B cell (primary cell): ENCODE data around the gene OR1L8. TPM values are rescaled to one million over a fixed set of nuclear protein-coding genes. Genes with fewer than 3 reads are reported as not detected.
"Not testable (repeated sequence)": the region's sequence is repeated elsewhere in the genome, so short reads cannot be mapped to it uniquely, and the experiment has no call there.

Experiments
- ATAC-seq: fragments of 200-7000 bp; cut with Tn5 transposase; one replicate; pipeline ENCODE4 v1.10.0; 2021; ENCODE audit warnings: low read depth, mild to moderate bottlenecking, moderate number of reproducible peaks, moderate library complexity
- CTCF ChIA-PET: fragments of 350-600 bp; sonication (Branson Sonifier 250); formaldehyde crosslinking; loops from one replicate; lab custom pipeline; 2021; ENCODE audit warnings: antibody characterized with exemption, inconsistent platforms; lab: Charles Lee
- POLR2A ChIA-PET: fragments of 350-600 bp; sonication (Branson Sonifier 250); formaldehyde crosslinking; loops from one replicate; lab custom pipeline; 2021; ENCODE audit warnings: antibody characterized with exemption; lab: Charles Lee
- DNase-seq: peaks from one replicate; pipeline ENCODE4 v3.0.0; 2013
- H2AFZ ChIP-seq: 2 replicates; pipeline ENCODE4 v1.6.1; 2012; ENCODE audit warnings: mild to moderate bottlenecking, low read depth, low read length; ENCODE audit not compliant: insufficient read depth, poor library complexity, severe bottlenecking
- H3K27ac ChIP-seq, 2 donors: 1 replicate in 1 of 2; 2 replicates in 1 of 2; pipeline ENCODE4 v1.5.1; 2012 to 2013; ENCODE audit warnings: low read length in 2 of 2, mild to moderate bottlenecking in 2 of 2, moderate library complexity in 1 of 2
- H3K27me3 ChIP-seq, 4 experiments: fragments of 200-600 bp in 1 of 4; sonication (generic) in 1 of 4; replicated peaks in 1 of 4; 1 replicate in 2 of 4; 2 replicates in 2 of 4; pipeline versions ENCODE4 v1.6.1 to v1.7.0; 2013 to 2016; ENCODE audit warnings: low read length in 3 of 4, mild to moderate bottlenecking in 2 of 4, mixed read lengths in 1 of 4, moderate library complexity in 1 of 4; ENCODE audit not compliant: insufficient read depth in 4 of 4, control insufficient read depth in 3 of 4; ENCODE audit errors: control extremely low read depth in 1 of 4
- H3K36me3 ChIP-seq, 2 experiments: replicated peaks in 1 of 2; 1 replicate in 1 of 2; 2 replicates in 1 of 2; pipeline versions ENCODE4 v1.6.1 to v1.7.1; 2013; ENCODE audit warnings: low read length in 1 of 2; ENCODE audit not compliant: insufficient read depth in 2 of 2, control insufficient read depth in 1 of 2; ENCODE audit errors: control extremely low read depth in 1 of 2, extremely low read depth in 1 of 2
- H3K4me1 ChIP-seq, 2 donors: fragments of 200-600 bp in 1 of 2; sonication (generic) in 1 of 2; 1 replicate in 1 of 2; 2 replicates in 1 of 2; pipeline versions ENCODE4 v1.5.1 to v1.6.1; 2013 to 2017; ENCODE audit warnings: low read length in 2 of 2; ENCODE audit not compliant: control insufficient read depth in 2 of 2, insufficient read depth in 2 of 2
- H3K4me2 ChIP-seq: replicated peaks from 2 replicates; pipeline ENCODE3; 2012; ENCODE audit warnings: mild to moderate bottlenecking, low read depth, low read length; ENCODE audit not compliant: poor library complexity, severe bottlenecking
- H3K4me3 ChIP-seq, 5 experiments: fragments of 200-600 bp in 1 of 5; sonication (generic) in 1 of 5; 1 replicate in 3 of 5; 2 replicates in 2 of 5; pipeline versions ENCODE4 v1.5.1 to v1.7.0; 2011 to 2016; ENCODE audit warnings: low read length in 4 of 5, mild to moderate bottlenecking in 4 of 5, low read depth in 2 of 5, control low read depth in 1 of 5, moderate library complexity in 1 of 5; ENCODE audit not compliant: insufficient read depth in 1 of 5; ENCODE audit errors: control extremely low read depth in 1 of 5, extremely low read depth in 1 of 5
- H3K79me2 ChIP-seq: fragments of 200-600 bp; sonication (generic); one replicate; pipeline ENCODE4 v1.6.0; 2016; ENCODE audit warnings: low read length; ENCODE audit not compliant: control insufficient read depth, insufficient read depth
- H3K9ac ChIP-seq: fragments of 200-600 bp; sonication (generic); 2 replicates; pipeline ENCODE4 v1.6.1; 2017; ENCODE audit warnings: mild to moderate bottlenecking, low read length, moderate library complexity
- H3K9me3 ChIP-seq, 3 donors: one replicate each; pipeline versions ENCODE4 v1.6.1 to v1.7.1; 2013; ENCODE audit warnings: low read length in 2 of 3; ENCODE audit not compliant: control insufficient read depth in 2 of 3, insufficient read depth in 1 of 3; ENCODE audit errors: control extremely low read depth in 1 of 3
- H4K20me1 ChIP-seq: 2 replicates; pipeline ENCODE4 v1.6.0; 2012; ENCODE audit warnings: mild to moderate bottlenecking, low read length; ENCODE audit not compliant: insufficient read depth, control insufficient read depth, poor library complexity, severe bottlenecking
- H3K27ac Mint-ChIP-seq: one replicate; pipeline ENCODE4 v1.8.0; 2021; ENCODE audit warnings: mixed read lengths
- H3K27me3 Mint-ChIP-seq: one replicate; pipeline ENCODE4 v1.8.0; 2021; ENCODE audit warnings: mixed read lengths
- H3K4me1 Mint-ChIP-seq: one replicate; pipeline ENCODE4 v1.8.0; 2021; ENCODE audit warnings: mixed read lengths
- H3K4me3 Mint-ChIP-seq: one replicate; pipeline ENCODE4 v1.8.0; 2021; ENCODE audit warnings: mixed read lengths
- H3K9me3 Mint-ChIP-seq: one replicate; pipeline ENCODE4 v1.8.0; 2022; ENCODE audit warnings: mixed read lengths; ENCODE audit not compliant: insufficient read depth
- EZH2 ChIP-seq: IDR thresholded peaks from 2 replicates; pipeline ENCODE4 v1.6.1; 2012; ENCODE audit warnings: borderline replicate concordance, low read depth, mild to moderate bottlenecking, moderate library complexity, low read length; ENCODE audit not compliant: insufficient read depth, poor library complexity, severe bottlenecking
- WGBS: methylation state at CpG from one replicate; pipeline ENCODE4 v1.1.5; 2013; ENCODE audit warnings: missing lambda C conversion rate; ENCODE audit not compliant: insufficient coverage; 5-methylcytosine and 5-hydroxymethylcytosine counted together
- intact Hi-C: fragments of 100-400 bp; cut with micrococcal nuclease; formaldehyde crosslinking; loops from one replicate; pipeline ENCODE4 v1.10.0; 2022
- polyA plus RNA-seq: library from polyadenylated mRNA; depleted of rRNA; stranded (reverse); fragments of >200 nt; gene quantifications from 2 replicates; pipeline ENCODE4 v1.2.3, GENCODE V29; 2012
- total RNA-seq, 2 donors: library from RNA; stranded (reverse); fragments of 120-200 nt in 1 of 2; gene quantifications; 1 replicate in 1 of 2; 2 replicates in 1 of 2; pipeline versions ENCODE4 v1.2.3 to v1.2.4, GENCODE V29; 2013 to 2022
- TF ChIP-seq, protein P1 (sequence below): fragments of 200-600 bp; IDR thresholded peaks from one replicate; pipeline ENCODE4 v1.8.0; 2022; ENCODE audit warnings: antibody characterized with exemption, mild to moderate bottlenecking

OR1L8 gene
- total and polyA plus RNA-seq, 2 donors (not counting 1 experiment from before 2014, with no cell fraction given): not detected

GRCh38 chr9:122538757-122539156, 44.4 kb downstream of the OR1L8 start:
- CTCF ChIA-PET: no interaction called here
- Histone ChIP-seq H3K27ac (no peak overlapping the region), H3K27me3 (peaks cover 0 to 3% (median 0%) of the 10 kb centered on the region in 4 experiments), H3K79me2 (no peaks in the 10 kb centered on the region), H3K36me3 (no peaks in the 10 kb centered on the region), H3K4me2 (no peak overlapping the region), H3K4me1 (no peaks in the 10 kb centered on the region), H3K4me3 (no peak overlapping the region), H3K9ac (no peak overlapping the region), H4K20me1 (no peaks in the 10 kb centered on the region), H2AFZ (no peak overlapping the region), H3K9me3 (no peaks in the 10 kb centered on the region)
- DNase-seq: no peak
- ATAC-seq: no peak
- H3K27ac Mint-ChIP-seq: no peak overlapping the region
- peaks cover 2% of the 10 kb centered on the region for H3K9me3 Mint-ChIP-seq
- POLR2A ChIA-PET: no interaction called here
- no peak overlapping the region for H3K4me3 Mint-ChIP-seq
- H3K4me1 Mint-ChIP-seq: no peaks in the 10 kb centered on the region
- no CpG with 5 or more reads among the region's 2 CpGs for WGBS
- peaks cover 5% of the 10 kb centered on the region for H3K27me3 Mint-ChIP-seq
- intact Hi-C loops: no loop called here
- TF ChIP-seq EZH2: no peak
- TF ChIP-seq, protein P1, sequence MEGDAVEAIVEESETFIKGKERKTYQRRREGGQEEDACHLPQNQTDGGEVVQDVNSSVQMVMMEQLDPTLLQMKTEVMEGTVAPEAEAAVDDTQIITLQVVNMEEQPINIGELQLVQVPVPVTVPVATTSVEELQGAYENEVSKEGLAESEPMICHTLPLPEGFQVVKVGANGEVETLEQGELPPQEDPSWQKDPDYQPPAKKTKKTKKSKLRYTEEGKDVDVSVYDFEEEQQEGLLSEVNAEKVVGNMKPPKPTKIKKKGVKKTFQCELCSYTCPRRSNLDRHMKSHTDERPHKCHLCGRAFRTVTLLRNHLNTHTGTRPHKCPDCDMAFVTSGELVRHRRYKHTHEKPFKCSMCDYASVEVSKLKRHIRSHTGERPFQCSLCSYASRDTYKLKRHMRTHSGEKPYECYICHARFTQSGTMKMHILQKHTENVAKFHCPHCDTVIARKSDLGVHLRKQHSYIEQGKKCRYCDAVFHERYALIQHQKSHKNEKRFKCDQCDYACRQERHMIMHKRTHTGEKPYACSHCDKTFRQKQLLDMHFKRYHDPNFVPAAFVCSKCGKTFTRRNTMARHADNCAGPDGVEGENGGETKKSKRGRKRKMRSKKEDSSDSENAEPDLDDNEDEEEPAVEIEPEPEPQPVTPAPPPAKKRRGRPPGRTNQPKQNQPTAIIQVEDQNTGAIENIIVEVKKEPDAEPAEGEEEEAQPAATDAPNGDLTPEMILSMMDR: no peak

- H3K27me3 Mint-ChIP-seq, H3K4me3 Mint-ChIP-seq, H3K36me3 ChIP-seq, H3K9me3 Mint-ChIP-seq, H3K9me3 ChIP-seq, H3K27me3 ChIP-seq, ATAC-seq, intact Hi-C loops, H3K4me1 Mint-ChIP-seq, H3K4me1 ChIP-seq, H3K9ac ChIP-seq, H2AFZ ChIP-seq, CTCF ChIA-PET, H3K79me2 ChIP-seq, H3K4me2 ChIP-seq, H4K20me1 ChIP-seq, DNase-seq, H3K27ac ChIP-seq, H3K27ac Mint-ChIP-seq, POLR2A ChIA-PET, H3K4me3 ChIP-seq: not testable (repeated sequence)
- WGBS: 100% methylated on average over 3 of the region's 7 CpGs
Observed at GRCh38 chr9:122537066-122537465, 46.1 kb downstream of the OR1L8 start.
